A549 (cell line): ENCODE measurements around the gene OR2V1.

Experiments used
- BHLHE40 ChIP-seq: IDR thresholded peaks from 2 replicates; pipeline ENCODE4 v1.6.1; 2012; ENCODE audit warnings: low read depth, low read length, inconsistent platforms
- CHD2 ChIP-seq: fragments of 150-350 bp; IDR thresholded peaks from 2 replicates; pipeline ENCODE4 v1.6.1; 2014; ENCODE audit warnings: low read length; ENCODE audit not compliant: partially characterized antibody
- JUN ChIP-seq, 2 experiments: fragments of >200 bp; sonication (Bioruptor Twin); formaldehyde crosslinking; IDR thresholded peaks; 2 replicates in 1 of 2; 3 replicates in 1 of 2; pipeline ENCODE4 v1.6.1; 2016 to 2017
- KDM1A ChIP-seq: fragments of 200-600 bp; sonication (generic); IDR thresholded peaks from 2 replicates; pipeline ENCODE4 v1.6.1; 2016; ENCODE audit warnings: low read depth, mild to moderate bottlenecking
- POLR2A ChIP-seq: IDR thresholded peaks from 2 replicates; pipeline ENCODE4 v1.6.1; 2012; ENCODE audit warnings: mild to moderate bottlenecking, low read length
- RFX5 ChIP-seq: fragments of 450-650 bp; IDR thresholded peaks from 2 replicates; pipeline ENCODE4 v1.7.1; 2014; ENCODE audit warnings: antibody characterized with exemption, mild to moderate bottlenecking, moderate library complexity
- SMC3 ChIP-seq: fragments of >200 bp; sonication (Bioruptor Twin); formaldehyde crosslinking; IDR thresholded peaks from 3 replicates; pipeline ENCODE4 v1.6.1; 2018; ENCODE audit warnings: inconsistent platforms
- TP53 ChIP-seq: fragments of 250-450 bp; sonication (Bioruptor Pico); IDR thresholded peaks from 2 replicates; pipeline ENCODE4 v1.5.0; 2021; ENCODE audit warnings: mild to moderate bottlenecking, moderate library complexity
- ZC3H11A ChIP-seq: fragments of 450-650 bp; IDR thresholded peaks from 2 replicates; pipeline ENCODE4 v1.6.1; 2014; ENCODE audit warnings: antibody characterized with exemption, mild to moderate bottlenecking
- TF ChIP-seq, protein P1 (sequence below): fragments of 250-450 bp; sonication (Bioruptor Pico); IDR thresholded peaks from 2 replicates; pipeline ENCODE4 v1.5.0; 2021; ENCODE audit warnings: mild to moderate bottlenecking, moderate library complexity, borderline replicate concordance
- TF ChIP-seq, protein P2 (sequence below): fragments of >200 bp; sonication (Bioruptor Twin); formaldehyde crosslinking; IDR thresholded peaks from 3 replicates; pipeline ENCODE4 v1.5.1; 2016
- TF ChIP-seq, protein P3 (sequence below): fragments of 150-350 bp; IDR thresholded peaks from 2 replicates; pipeline ENCODE4 v1.6.1; 2014; ENCODE audit warnings: low read depth, mild to moderate bottlenecking, low read length

DNA sequence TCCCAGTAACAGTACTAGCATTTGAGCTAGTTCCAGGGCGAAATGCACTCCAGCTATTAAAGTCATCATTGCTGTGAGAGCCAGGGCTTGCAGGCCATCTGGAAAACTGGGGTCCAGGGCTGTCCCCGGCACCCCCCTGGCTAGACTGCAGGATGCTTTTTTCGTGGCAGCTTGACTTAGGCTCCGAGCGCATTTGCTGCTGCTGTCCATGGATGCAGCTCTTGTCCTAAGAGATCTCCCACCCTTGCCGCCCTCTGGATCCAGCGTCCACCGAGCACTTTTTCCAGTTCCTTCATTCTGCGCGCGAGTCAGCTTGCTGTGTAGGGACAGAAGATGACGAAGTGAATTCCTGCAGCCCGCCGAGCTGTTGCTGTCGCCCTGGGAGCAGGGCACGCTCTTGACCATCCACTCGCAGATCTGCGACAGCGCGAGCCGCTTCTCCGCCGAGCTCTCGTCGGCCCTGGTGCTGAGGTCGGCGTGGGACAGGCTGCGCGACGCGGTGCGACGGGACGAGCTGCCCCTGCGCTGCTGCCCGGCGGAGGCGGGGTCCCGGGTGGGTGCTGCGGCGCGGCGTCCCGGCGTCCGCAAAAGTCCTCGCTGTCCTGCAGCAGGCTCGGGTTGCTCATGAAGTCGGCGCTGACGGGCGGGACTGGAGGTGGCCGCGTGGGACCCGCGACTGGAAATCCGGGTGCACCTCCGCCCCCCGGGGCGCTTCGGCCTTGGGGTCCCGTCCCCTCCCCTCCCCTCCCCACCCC lies 30.7 kb downstream of the OR2V1 start:
- no peak for TF ChIP-seq TP53 (CRISPR knock-in tag)
- TF ChIP-seq, protein P1, sequence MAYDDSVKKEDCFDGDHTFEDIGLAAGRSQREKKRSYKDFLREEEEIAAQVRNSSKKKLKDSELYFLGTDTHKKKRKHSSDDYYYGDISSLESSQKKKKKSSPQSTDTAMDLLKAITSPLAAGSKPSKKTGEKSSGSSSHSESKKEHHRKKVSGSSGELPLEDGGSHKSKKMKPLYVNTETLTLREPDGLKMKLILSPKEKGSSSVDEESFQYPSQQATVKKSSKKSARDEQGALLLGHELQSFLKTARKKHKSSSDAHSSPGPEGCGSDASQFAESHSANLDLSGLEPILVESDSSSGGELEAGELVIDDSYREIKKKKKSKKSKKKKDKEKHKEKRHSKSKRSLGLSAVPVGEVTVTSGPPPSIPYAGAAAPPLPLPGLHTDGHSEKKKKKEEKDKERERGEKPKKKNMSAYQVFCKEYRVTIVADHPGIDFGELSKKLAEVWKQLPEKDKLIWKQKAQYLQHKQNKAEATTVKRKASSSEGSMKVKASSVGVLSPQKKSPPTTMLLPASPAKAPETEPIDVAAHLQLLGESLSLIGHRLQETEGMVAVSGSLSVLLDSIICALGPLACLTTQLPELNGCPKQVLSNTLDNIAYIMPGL (CRISPR knock-in tag) = no peak
- no peak for TF ChIP-seq SMC3
- TF ChIP-seq, protein P2, sequence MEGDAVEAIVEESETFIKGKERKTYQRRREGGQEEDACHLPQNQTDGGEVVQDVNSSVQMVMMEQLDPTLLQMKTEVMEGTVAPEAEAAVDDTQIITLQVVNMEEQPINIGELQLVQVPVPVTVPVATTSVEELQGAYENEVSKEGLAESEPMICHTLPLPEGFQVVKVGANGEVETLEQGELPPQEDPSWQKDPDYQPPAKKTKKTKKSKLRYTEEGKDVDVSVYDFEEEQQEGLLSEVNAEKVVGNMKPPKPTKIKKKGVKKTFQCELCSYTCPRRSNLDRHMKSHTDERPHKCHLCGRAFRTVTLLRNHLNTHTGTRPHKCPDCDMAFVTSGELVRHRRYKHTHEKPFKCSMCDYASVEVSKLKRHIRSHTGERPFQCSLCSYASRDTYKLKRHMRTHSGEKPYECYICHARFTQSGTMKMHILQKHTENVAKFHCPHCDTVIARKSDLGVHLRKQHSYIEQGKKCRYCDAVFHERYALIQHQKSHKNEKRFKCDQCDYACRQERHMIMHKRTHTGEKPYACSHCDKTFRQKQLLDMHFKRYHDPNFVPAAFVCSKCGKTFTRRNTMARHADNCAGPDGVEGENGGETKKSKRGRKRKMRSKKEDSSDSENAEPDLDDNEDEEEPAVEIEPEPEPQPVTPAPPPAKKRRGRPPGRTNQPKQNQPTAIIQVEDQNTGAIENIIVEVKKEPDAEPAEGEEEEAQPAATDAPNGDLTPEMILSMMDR = no peak
- TF ChIP-seq POLR2A = no peak
- TF ChIP-seq, protein P3, sequence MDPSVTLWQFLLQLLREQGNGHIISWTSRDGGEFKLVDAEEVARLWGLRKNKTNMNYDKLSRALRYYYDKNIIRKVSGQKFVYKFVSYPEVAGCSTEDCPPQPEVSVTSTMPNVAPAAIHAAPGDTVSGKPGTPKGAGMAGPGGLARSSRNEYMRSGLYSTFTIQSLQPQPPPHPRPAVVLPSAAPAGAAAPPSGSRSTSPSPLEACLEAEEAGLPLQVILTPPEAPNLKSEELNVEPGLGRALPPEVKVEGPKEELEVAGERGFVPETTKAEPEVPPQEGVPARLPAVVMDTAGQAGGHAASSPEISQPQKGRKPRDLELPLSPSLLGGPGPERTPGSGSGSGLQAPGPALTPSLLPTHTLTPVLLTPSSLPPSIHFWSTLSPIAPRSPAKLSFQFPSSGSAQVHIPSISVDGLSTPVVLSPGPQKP = no peak
- no peak for TF ChIP-seq RFX5
- TF ChIP-seq JUN (IDR thresholded peaks at IDR 0.05) = no peak
- no peak for TF ChIP-seq KDM1A
- TF ChIP-seq ZC3H11A = no peak
- no peak for TF ChIP-seq CHD2
- no peak for TF ChIP-seq BHLHE40
